OCI-LY3 (cell line): ENCODE results near the gene SCUBE2.

Experiments
- H2AFZ ChIP-seq: fragments of 200-600, 300-600 bp; shearing (Covaris generic); 2 replicates; pipeline ENCODE4 v1.6.0; 2014; ENCODE audit warnings: antibody characterized with exemption, low read depth, low read length
- H3K27ac ChIP-seq: fragments of 200-600, 300-600 bp; sonication (generic); 2 replicates; pipeline ENCODE4 v1.5.1; 2014; ENCODE audit warnings: mild to moderate bottlenecking, low read length, moderate library complexity, mixed read lengths
- H3K27me3 ChIP-seq: fragments of 200-600, 300-600 bp; sonication (generic); 2 replicates; pipeline ENCODE4 v1.6.1; 2014; ENCODE audit warnings: low read depth, low read length, mixed read lengths
- H3K36me3 ChIP-seq: fragments of 200-600, 300-600 bp; sonication (generic); replicated peaks from 2 replicates; pipeline ENCODE3; 2014; ENCODE audit warnings: low read depth, low read length, mixed read lengths
- H3K4me1 ChIP-seq: fragments of 300-600, 200-600 bp; sonication (generic); 2 replicates; pipeline ENCODE4 v1.6.1; 2014; ENCODE audit warnings: low read length, mixed read lengths
- H3K4me2 ChIP-seq: fragments of 200-600, 300-600 bp; sonication (generic); 2 replicates; pipeline ENCODE4 v1.6.1; 2014; ENCODE audit warnings: low read length, mixed read lengths
- H3K4me3 ChIP-seq: fragments of 300-600, 200-600 bp; sonication (generic); 2 replicates; pipeline ENCODE4 v1.5.1; 2014; ENCODE audit warnings: antibody characterized with exemption, mild to moderate bottlenecking, low read length, moderate library complexity
- H3K79me2 ChIP-seq: fragments of 300-600, 200-600 bp; shearing (Covaris generic); 2 replicates; pipeline ENCODE4 v1.6.1; 2014; ENCODE audit warnings: mild to moderate bottlenecking, low read length, mixed read lengths
- H3K9ac ChIP-seq: fragments of 300-600, 200-600 bp; shearing (Covaris generic); 2 replicates; pipeline ENCODE4 v1.6.0; 2014; ENCODE audit warnings: mild to moderate bottlenecking, low read length, moderate library complexity
- H3K9me3 ChIP-seq: fragments of 200-600, 300-600 bp; shearing (Covaris generic); 2 replicates; pipeline ENCODE4 v1.6.1; 2014; ENCODE audit warnings: low read length, mixed read lengths; ENCODE audit not compliant: insufficient read depth
- H4K20me1 ChIP-seq: fragments of 200-600, 300-600 bp; sonication (generic); 2 replicates; pipeline ENCODE4 v1.6.1; 2016; ENCODE audit warnings: low read length, mixed read lengths; ENCODE audit not compliant: insufficient read depth
- CTCF ChIP-seq: fragments of 200-600, 300-600 bp; sonication (generic); IDR thresholded peaks from 2 replicates; pipeline ENCODE4 v1.5.1; 2014; ENCODE audit warnings: antibody characterized with exemption, low read length, low read depth
- EZH2phosphoT487 ChIP-seq: fragments of 200-600 bp; shearing (Covaris generic); IDR thresholded peaks from 2 replicates; pipeline ENCODE4 v1.6.1; 2018; ENCODE audit warnings: antibody characterized with exemption, mixed run types, low read depth

The SCUBE2 gene

GRCh38 chr11:9118277-9118676 lies 26.9 kb upstream of the SCUBE2 start:
- Histone ChIP-seq H3K4me1 (peaks cover 2% of the 10 kb centered on the region), H3K9me3 (no peaks in the 10 kb centered on the region), H3K27ac (no peak overlapping the region), H3K27me3 (no peaks in the 10 kb centered on the region), H3K36me3 (no peaks in the 10 kb centered on the region), H4K20me1 (no peaks in the 10 kb centered on the region), H2AFZ (no peak overlapping the region), H3K4me2 (no peak overlapping the region), H3K79me2 (no peaks in the 10 kb centered on the region), H3K9ac (no peak overlapping the region), H3K4me3 (no peak overlapping the region)
- TF ChIP-seq EZH2phosphoT487 (no peak), CTCF (no peak)

GRCh38 chr11:9112075-9112474 lies 20.7 kb upstream of the SCUBE2 start:
- Histone ChIP-seq H3K4me3 (no peak overlapping the region), H3K9ac (no peak overlapping the region), H4K20me1 (no peaks in the 10 kb centered on the region), H3K27me3 (no peaks in the 10 kb centered on the region), H3K4me1 (no peaks in the 10 kb centered on the region), H3K27ac (no peak overlapping the region), H2AFZ (no peak overlapping the region), H3K9me3 (peaks cover 9% of the 10 kb centered on the region; the same call in 1 of the 2 replicates), H3K36me3 (peaks cover 7% of the 10 kb centered on the region), H3K4me2 (no peak overlapping the region), H3K79me2 (no peaks in the 10 kb centered on the region)
- no peak for TF ChIP-seq EZH2phosphoT487

GRCh38 chr11:9109858-9110731 lies 18.7 kb upstream of the SCUBE2 start:
- TF ChIP-seq CTCF (no peak), EZH2phosphoT487 (no peak)
- no peaks in the 10 kb centered on the region for H3K4me1 ChIP-seq
- no peak overlapping the region for H2AFZ ChIP-seq

GRCh38 chr11:9104580-9104979 lies 13.2 kb upstream of the SCUBE2 start:
- Histone ChIP-seq H4K20me1 (no peaks in the 10 kb centered on the region), H3K4me3 (no peak overlapping the region), H2AFZ (no peak overlapping the region), H3K27me3 (no peaks in the 10 kb centered on the region), H3K4me1 (no peaks in the 10 kb centered on the region), H3K9ac (no peak overlapping the region), H3K9me3 (no peaks in the 10 kb centered on the region), H3K4me2 (no peak overlapping the region), H3K79me2 (no peaks in the 10 kb centered on the region), H3K27ac (no peak overlapping the region), H3K36me3 (no peaks in the 10 kb centered on the region)
- TF ChIP-seq CTCF: no peak
- no peak for TF ChIP-seq EZH2phosphoT487

More at GRCh38 chr11:9109858-9110731, 18.7 kb upstream of the SCUBE2 start:
- Histone ChIP-seq H3K79me2 (no peaks in the 10 kb centered on the region), H3K4me3 (no peak overlapping the region), H3K27me3 (no peaks in the 10 kb centered on the region), H3K9ac (no peak overlapping the region), H3K9me3 (peaks cover 9% of the 10 kb centered on the region; the same call in 1 of the 2 replicates), H3K36me3 (peaks cover 7% of the 10 kb centered on the region), H3K27ac (no peak overlapping the region), H4K20me1 (no peaks in the 10 kb centered on the region), H3K4me2 (no peak overlapping the region)
